Right ventricle myocardium superior (tissue), 1 donor: ENCODE results near the gene KCNA2. TPM values are rescaled to one million over a fixed set of nuclear protein-coding genes. Genes with fewer than 3 reads are reported as not detected.

Experiments used
- ATAC-seq: fragments of 200-7000 bp; cut with Tn5 transposase; one replicate; pipeline ENCODE4 v1.9.1; 2020; ENCODE audit warnings: mild to moderate bottlenecking; ENCODE audit not compliant: poor library complexity
- DNase-seq: peaks from one replicate; pipeline ENCODE4 v3.0.0-alpha.2; 2020
- intact Hi-C: fragments of 100-400 bp; cut with DNase I; formaldehyde crosslinking; loops from one replicate; pipeline ENCODE4 v1.11.2; 2022
- total RNA-seq: library from RNA; stranded (reverse); fragmentation: NEBNext Ultra II Directional; extraction: Animal tissue kit (Norgen Biotek cat#: 25700); gene quantifications from one replicate; pipeline ENCODE4 v1.2.1, GENCODE V29; 2021
- donor health status: DM: no; HTN: yes; CAD: no; lungs with severe emphysema.

Gene KCNA2
- total RNA-seq, 1 donor from 2014 or later = 0.70 TPM

DNA sequence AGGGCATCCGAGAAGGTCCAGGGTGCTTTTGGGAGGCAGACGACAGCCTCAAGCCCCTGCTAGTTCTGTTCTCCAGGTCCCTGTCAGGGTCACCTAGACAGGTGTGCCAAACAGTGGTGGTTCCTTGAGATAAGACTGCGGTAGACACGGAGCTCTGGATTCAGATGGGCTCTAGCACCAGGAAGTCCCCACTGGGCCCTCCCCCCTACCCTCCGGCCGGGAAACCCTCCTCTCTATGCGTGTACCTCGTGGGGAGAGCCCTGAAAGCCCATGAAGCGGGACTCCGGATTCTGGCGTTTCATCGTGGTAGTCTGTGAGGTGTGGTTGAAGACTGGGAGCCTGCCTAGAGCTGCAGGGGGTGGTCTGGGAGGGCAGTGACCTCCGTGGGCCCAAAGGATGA, 2.1 kb upstream of the KCNA2 start:
- ATAC-seq (no peak), DNase-seq (no peak)
- intact Hi-C loops = no loop called here

- intact Hi-C loops = no loop called here
- DNase-seq (no peak), ATAC-seq (no peak)
Observed at GRCh38 chr1:110607536-110608230, 1.5 kb upstream of the KCNA2 start.

DNA sequence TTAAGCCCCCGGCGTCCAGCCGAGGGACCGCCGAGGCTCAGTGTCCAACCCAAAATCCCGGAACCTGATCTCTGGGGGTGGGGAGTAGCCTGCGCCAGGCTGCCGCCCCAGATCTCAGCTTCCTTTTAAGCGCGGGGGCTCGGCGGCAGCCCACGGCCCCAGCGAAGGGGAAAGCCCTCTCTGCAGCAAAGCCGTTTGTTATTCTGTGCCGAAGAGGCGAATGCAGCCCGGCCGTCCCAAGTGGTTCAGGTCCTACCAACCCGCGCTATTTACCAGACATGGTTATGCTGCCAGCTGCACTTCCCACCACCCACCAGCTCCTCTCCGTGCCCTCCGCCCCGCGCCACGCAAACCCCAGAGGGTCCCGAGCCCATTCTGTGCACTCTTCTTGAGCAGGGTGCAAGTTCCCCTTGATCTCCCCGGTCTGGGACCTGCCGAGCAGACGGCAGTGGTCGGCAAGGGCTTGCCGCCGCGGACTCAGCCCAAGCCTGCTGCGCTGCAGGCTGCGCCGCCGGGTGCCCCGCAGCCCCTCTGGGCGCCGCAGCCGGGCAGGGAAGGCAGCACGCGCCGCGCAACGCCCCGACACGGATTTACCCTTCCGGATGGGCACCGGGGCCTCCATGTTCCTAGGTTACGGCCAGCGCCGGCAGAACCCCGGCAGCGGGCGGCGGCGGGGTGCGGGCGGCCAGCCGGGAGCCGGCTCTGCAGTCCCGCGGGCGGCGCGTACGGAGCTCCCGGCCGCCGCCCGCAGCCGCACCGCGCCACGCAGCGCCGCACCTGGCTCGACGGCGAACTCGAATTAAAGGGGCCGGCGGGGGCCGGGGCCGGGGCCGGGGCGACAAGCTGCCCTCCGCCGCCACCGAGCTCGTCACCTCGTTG, 738 bp upstream of the KCNA2 start:
- intact Hi-C loops = no loop called here
- peak; percentile 21 for ATAC-seq

DNA sequence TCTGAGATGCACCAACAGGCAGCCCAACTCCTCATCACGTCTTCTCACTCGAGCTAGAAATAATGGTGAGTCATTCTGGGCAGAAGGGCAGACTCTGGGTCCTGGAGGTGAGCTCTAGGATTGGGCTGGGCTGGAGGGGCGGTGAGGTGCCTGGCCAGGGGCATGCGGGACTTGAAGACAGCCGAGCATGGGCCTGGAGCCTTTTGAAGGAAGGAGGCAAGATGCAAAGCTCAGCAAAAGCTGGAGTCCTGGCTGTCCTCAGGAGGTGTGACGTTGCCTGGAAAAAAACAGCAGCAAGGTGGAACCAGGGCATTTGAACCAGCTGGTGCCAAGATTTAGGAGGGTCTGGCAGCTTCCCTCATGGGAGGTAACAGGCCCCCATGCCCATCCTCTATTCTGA, 712 bp downstream of the KCNA2 start:
- intact Hi-C loops = no loop called here
- no peak for DNase-seq
- no peak for ATAC-seq

More for the DNA sequence above, 738 bp upstream of the KCNA2 start:
- no peak for DNase-seq

GRCh38 chr1:110604586-110605148, 1.5 kb downstream of the KCNA2 start:
- intact Hi-C loops = no loop called here
- DNase-seq (no peak), ATAC-seq (no peak)

- no peak for DNase-seq
- intact Hi-C loops = no loop called here
- no peak for ATAC-seq
Observed at GRCh38 chr1:110603058-110603457, 3.1 kb downstream of the KCNA2 start.

DNA sequence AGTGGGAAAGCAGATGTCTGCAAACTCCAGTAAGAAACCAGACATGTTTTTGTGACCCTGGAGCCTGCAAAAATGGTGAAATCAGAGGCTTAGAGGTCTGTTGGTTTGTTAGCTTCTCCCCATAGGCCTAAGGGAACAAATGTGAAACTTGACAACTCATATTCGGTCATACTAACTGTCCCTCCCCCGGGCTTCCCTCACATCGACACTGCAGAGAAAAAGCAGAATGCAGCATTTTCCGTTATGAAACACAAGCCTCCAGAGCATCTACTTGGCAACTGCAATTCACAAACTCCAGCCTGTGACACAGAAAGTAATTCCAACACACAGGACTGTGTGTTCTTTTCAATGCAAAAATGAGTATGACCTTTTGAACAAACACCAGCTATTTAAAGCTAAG, 3.7 kb downstream of the KCNA2 start:
- intact Hi-C loops = no loop called here
- DNase-seq = no peak
- peak; percentile 66 for ATAC-seq

GRCh38 chr1:110601332-110601731, 4.8 kb downstream of the KCNA2 start:
- intact Hi-C loops = no loop called here
- ATAC-seq (no peak), DNase-seq (no peak)

DNA sequence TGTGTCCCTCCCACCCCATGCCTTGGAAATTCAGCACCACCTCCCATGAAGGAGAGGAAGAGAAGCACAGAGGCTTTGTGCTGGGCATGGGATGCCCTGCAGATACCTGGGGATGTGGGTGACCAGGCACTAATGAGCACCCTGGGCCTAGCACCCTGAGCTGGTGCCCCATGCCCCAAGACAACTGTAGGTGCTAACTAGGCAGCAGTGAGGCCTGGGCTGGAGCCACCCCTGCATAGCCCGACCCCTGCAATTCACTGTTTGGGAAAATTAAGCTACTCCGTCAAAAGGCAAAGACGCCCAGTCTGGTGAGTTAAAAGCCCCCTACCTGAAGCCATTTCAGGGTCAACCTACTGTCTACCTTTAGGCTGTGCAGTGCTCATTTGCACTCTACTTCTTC, 5.4 kb downstream of the KCNA2 start:
- intact Hi-C loops = no loop called here
- no peak for DNase-seq
- no peak for ATAC-seq

- DNase-seq (no peak), ATAC-seq (no peak)
- intact Hi-C loops = no loop called here
Observed at GRCh38 chr1:110597966-110598365, 8.2 kb downstream of the KCNA2 start.

GRCh38 chr1:110596312-110596711, 9.8 kb downstream of the KCNA2 start:
- intact Hi-C loops = no loop called here
- ATAC-seq (no peak), DNase-seq (no peak)

- DNase-seq (no peak), ATAC-seq (no peak)
- intact Hi-C loops = no loop called here
Observed at GRCh38 chr1:110595353-110595710, 10.8 kb downstream of the KCNA2 start.

- ATAC-seq (no peak), DNase-seq (no peak)
- intact Hi-C loops = no loop called here
Observed at GRCh38 chr1:110594456-110595352, 11.5 kb downstream of the KCNA2 start.

DNA sequence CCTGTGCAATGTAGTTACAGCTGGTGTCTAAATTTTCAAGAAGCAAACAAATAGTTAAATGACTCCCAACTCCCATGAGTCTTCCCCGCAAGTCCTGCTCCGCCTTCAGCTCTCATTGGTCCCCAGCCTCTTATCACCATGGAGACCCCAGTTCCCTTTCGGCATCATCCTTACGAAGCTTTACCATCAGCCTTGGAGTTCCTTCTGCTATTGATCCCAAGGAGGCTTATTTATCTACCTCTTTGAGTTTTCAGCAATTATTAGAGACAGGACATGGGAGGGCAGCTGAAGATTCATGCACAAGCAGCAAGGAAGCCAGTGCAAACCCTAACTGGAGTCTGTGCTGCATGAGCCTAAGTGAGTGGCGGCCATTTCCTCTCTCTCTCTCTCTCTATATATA, 12.3 kb downstream of the KCNA2 start:
- DNase-seq (no peak), ATAC-seq (no peak)
- intact Hi-C loops = no loop called here

DNA sequence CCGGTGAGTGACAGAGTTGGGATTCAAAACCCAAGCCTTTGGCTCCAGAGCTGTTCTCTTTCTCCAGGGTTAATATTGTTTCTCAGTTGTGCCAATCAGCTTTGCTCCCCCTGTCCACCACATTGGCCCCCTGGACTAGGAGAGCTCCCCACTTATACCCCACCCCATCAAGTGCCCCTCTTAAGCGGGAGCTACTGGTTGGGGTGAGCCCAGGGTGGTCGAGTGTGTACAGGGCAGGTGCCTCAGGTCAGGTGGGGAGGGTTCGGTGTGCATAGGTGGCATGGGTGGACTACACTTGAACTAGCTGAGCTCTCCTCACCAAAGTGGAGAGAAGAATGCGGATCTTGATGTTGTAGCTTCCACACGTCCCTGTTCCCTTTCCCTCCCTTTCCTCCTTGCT, 14.2 kb downstream of the KCNA2 start:
- ATAC-seq (no peak), DNase-seq (no peak)
- intact Hi-C loops = no loop called here

GRCh38 chr1:110588991-110589390, 17.2 kb downstream of the KCNA2 start:
- no peak for ATAC-seq
- intact Hi-C loops = no loop called here
- DNase-seq = no peak

- DNase-seq (no peak), ATAC-seq (no peak)
- intact Hi-C loops = no loop called here
Observed at GRCh38 chr1:110588486-110588885, 17.7 kb downstream of the KCNA2 start.

DNA sequence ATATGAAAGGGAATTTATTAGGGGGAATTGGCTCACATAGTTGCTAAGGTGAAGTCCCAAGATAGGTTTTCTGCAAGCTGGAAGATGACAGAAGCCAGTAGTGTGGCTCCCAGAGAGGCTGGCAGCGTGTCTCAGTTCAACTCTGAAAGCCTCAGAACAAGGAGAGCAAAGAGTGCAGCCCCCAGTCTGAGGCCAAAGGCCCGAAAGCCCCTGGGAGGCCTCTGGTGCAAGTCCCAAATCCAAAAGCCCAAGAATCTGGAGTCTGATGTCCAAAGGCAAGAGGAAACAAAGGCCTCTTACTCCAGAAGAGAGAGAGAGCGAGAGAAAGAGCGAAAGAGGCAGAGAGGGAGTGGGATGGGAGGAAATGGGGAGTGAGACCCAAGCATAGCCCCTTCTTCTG, 18.3 kb downstream of the KCNA2 start:
- DNase-seq (no peak), ATAC-seq (no peak)
- intact Hi-C loops = no loop called here

DNA sequence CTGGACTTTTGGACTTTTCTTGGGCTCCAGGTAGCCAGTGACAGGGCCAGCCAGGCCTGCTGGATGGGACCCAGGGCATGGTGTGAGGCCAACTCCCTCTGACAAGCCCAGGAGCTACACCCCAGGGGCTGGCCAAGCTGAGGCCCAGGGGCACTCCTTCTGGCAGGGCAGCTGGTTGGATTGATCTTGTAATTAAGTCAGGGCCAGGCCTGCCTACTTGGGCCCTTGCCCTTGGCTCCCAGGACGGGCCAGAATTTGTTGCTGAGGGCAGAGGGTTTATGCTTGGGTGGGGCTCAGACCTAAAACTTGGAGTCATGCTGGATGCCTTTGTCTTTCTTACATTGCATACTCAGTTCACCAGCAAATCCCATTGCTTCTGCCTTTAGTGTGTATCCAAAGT, 20.7 kb downstream of the KCNA2 start:
- ATAC-seq = no peak
- intact Hi-C loops = no loop called here
- no peak for DNase-seq
